Smooth muscle cell (in vitro differentiated cells): ENCODE data around the gene ZNF211. TPM values are rescaled to one million over a fixed set of nuclear protein-coding genes. Genes with fewer than 3 reads are reported as not detected.

Experiments used
- DNase-seq: peaks from one replicate; lab custom pipeline; 2025; ENCODE audit not compliant: unreplicated experiment; lab: John Stamatoyannopoulos, UW
- H2AFZ ChIP-seq: fragments of 200-600 bp; sonication (generic); 2 replicates; pipeline ENCODE4 v1.6.0; 2016; ENCODE audit warnings: antibody characterized with exemption, low read depth, mild to moderate bottlenecking
- H3F3A ChIP-seq: fragments of 200-600 bp; sonication (generic); 2 replicates; pipeline ENCODE4 v1.6.0; 2017; ENCODE audit warnings: antibody characterized with exemption, low read depth
- H3K27ac ChIP-seq: fragments of 200-600 bp; sonication (generic); 2 replicates; pipeline ENCODE4 v1.5.1; 2016; ENCODE audit warnings: low read depth, mild to moderate bottlenecking
- H3K27me3 ChIP-seq: fragments of 200-600 bp; sonication (generic); 2 replicates; pipeline ENCODE4 v1.6.1; 2016; ENCODE audit warnings: low read depth, mild to moderate bottlenecking
- H3K36me3 ChIP-seq: fragments of 200-600 bp; sonication (generic); 2 replicates; pipeline ENCODE4 v1.5.1; 2016; ENCODE audit warnings: low read depth
- H3K4me1 ChIP-seq: fragments of 200-600 bp; sonication (generic); 2 replicates; pipeline ENCODE4 v1.5.1; 2016; ENCODE audit warnings: low read depth
- H3K4me2 ChIP-seq: fragments of 200-600 bp; sonication (generic); 2 replicates; pipeline ENCODE4 v1.6.0; 2016; ENCODE audit warnings: mild to moderate bottlenecking
- H3K4me3 ChIP-seq: fragments of 200-600 bp; sonication (generic); 2 replicates; pipeline ENCODE4 v1.5.1; 2016; ENCODE audit warnings: mild to moderate bottlenecking
- H3K79me2 ChIP-seq: fragments of 200-600 bp; sonication (generic); 2 replicates; pipeline ENCODE4 v1.6.0; 2016; ENCODE audit warnings: low read depth, mild to moderate bottlenecking
- H3K9ac ChIP-seq: fragments of 200-600 bp; sonication (generic); 2 replicates; pipeline ENCODE4 v1.6.0; 2016; ENCODE audit warnings: low read depth
- H3K9me3 ChIP-seq: fragments of 200-600 bp; sonication (generic); replicated peaks from 2 replicates; pipeline ENCODE4 v1.5.1; 2016; ENCODE audit warnings: low read depth
- H4K20me1 ChIP-seq: fragments of 200-600 bp; sonication (generic); 2 replicates; pipeline ENCODE4 v1.6.0; 2016; ENCODE audit warnings: low read depth
- WGBS: methylation state at CpG from one replicate; pipeline ENCODE4 v1.1.7; 2016; ENCODE audit warnings: low lambda C conversion rate; 5-methylcytosine and 5-hydroxymethylcytosine counted together
- polyA plus RNA-seq: library from polyadenylated mRNA; unstranded; fragments of >200 nt; fragmentation: Nextera tagmentation; extraction: Ambion mirVana; gene quantifications from 2 replicates; pipeline ENCODE4 v1.2.1, GENCODE V29; 2016
- total RNA-seq: library from RNA; depleted of rRNA; stranded (reverse); fragments of >200 nt; gene quantifications from 2 replicates; pipeline ENCODE4 v1.2.3, GENCODE V29; 2014
- TF ChIP-seq, protein P1 (sequence below): fragments of 200-600 bp; sonication (generic); IDR thresholded peaks from 2 replicates; pipeline ENCODE4 v1.5.1; 2017; ENCODE audit warnings: borderline replicate concordance, mild to moderate bottlenecking, antibody characterized with exemption; ENCODE audit not compliant: insufficient read depth, poor library complexity, severe bottlenecking

The ZNF211 gene
- total and polyA plus RNA-seq, 2 experiments from 2014 or later: 10.5 to 15.7 TPM

GRCh38 chr19:57653689-57654088 lies 20.7 kb downstream of the ZNF211 start:
- WGBS: 85% methylated on average over 2 of the region's 2 CpGs
- Histone ChIP-seq H3K4me1 (no peaks in the 10 kb centered on the region), H3K27ac (no peak overlapping the region), H3K9ac (no peak overlapping the region), H3F3A (no peaks in the 10 kb centered on the region), H4K20me1 (no peaks in the 10 kb centered on the region), H2AFZ (no peak overlapping the region), H3K4me2 (no peak overlapping the region), H3K9me3 (no peaks in the 10 kb centered on the region), H3K4me3 (no peak overlapping the region), H3K36me3 (no peaks in the 10 kb centered on the region), H3K79me2 (no peaks in the 10 kb centered on the region), H3K27me3 (no peaks in the 10 kb centered on the region)
- TF ChIP-seq, protein P1, sequence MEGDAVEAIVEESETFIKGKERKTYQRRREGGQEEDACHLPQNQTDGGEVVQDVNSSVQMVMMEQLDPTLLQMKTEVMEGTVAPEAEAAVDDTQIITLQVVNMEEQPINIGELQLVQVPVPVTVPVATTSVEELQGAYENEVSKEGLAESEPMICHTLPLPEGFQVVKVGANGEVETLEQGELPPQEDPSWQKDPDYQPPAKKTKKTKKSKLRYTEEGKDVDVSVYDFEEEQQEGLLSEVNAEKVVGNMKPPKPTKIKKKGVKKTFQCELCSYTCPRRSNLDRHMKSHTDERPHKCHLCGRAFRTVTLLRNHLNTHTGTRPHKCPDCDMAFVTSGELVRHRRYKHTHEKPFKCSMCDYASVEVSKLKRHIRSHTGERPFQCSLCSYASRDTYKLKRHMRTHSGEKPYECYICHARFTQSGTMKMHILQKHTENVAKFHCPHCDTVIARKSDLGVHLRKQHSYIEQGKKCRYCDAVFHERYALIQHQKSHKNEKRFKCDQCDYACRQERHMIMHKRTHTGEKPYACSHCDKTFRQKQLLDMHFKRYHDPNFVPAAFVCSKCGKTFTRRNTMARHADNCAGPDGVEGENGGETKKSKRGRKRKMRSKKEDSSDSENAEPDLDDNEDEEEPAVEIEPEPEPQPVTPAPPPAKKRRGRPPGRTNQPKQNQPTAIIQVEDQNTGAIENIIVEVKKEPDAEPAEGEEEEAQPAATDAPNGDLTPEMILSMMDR: no peak
- DNase-seq: no peak

GRCh38 chr19:57655443-57655842 lies 22.5 kb downstream of the ZNF211 start:
- no peak overlapping the region for H2AFZ ChIP-seq
- no peaks in the 10 kb centered on the region for H3K36me3 ChIP-seq
- no peak overlapping the region for H3K4me3 ChIP-seq
- no peaks in the 10 kb centered on the region for H3F3A ChIP-seq
- no peaks in the 10 kb centered on the region for H4K20me1 ChIP-seq
- 61% methylated on average over 1 of the region's 1 CpG for WGBS
- H3K9ac ChIP-seq: no peak overlapping the region
- TF ChIP-seq, protein P1: no peak
- H3K79me2 ChIP-seq: no peaks in the 10 kb centered on the region
- H3K9me3 ChIP-seq: no peaks in the 10 kb centered on the region
- H3K4me1 ChIP-seq: no peaks in the 10 kb centered on the region
- peaks cover 9% of the 10 kb centered on the region for H3K27me3 ChIP-seq
- no peak overlapping the region for H3K27ac ChIP-seq
- DNase-seq: no peak
- H3K4me2 ChIP-seq: no peak overlapping the region

DNA sequence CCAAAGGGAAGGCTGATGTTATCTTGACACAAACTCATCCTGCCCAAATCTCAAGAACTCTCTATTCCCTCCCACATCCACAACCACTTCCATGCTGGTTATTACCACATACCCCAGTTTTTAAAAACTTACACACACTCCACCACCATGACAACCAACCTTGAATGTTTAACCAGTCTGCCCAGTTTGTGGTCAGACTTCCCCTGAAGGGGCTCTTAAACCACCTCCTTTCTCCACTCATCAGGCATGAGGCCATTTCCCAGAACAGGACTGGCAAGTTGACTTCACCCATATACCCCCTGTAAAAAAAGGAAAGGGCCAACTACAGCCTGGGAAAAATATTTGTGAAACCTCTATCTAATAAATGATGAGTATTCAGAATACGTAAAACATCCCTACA lies 23.4 kb downstream of the ZNF211 start:
- Histone ChIP-seq H3K9ac (no peak overlapping the region), H4K20me1 (no peaks in the 10 kb centered on the region), H3K4me1 (no peaks in the 10 kb centered on the region), H2AFZ (no peak overlapping the region), H3K36me3 (no peaks in the 10 kb centered on the region), H3K79me2 (no peaks in the 10 kb centered on the region), H3K4me3 (no peak overlapping the region), H3K9me3 (no peaks in the 10 kb centered on the region), H3F3A (no peaks in the 10 kb centered on the region), H3K27ac (no peak overlapping the region), H3K4me2 (no peak overlapping the region), H3K27me3 (peaks cover 9% of the 10 kb centered on the region)
- WGBS: 67% methylated on average over 1 of the region's 1 CpG
- DNase-seq: no peak
- TF ChIP-seq, protein P1: no peak

DNA sequence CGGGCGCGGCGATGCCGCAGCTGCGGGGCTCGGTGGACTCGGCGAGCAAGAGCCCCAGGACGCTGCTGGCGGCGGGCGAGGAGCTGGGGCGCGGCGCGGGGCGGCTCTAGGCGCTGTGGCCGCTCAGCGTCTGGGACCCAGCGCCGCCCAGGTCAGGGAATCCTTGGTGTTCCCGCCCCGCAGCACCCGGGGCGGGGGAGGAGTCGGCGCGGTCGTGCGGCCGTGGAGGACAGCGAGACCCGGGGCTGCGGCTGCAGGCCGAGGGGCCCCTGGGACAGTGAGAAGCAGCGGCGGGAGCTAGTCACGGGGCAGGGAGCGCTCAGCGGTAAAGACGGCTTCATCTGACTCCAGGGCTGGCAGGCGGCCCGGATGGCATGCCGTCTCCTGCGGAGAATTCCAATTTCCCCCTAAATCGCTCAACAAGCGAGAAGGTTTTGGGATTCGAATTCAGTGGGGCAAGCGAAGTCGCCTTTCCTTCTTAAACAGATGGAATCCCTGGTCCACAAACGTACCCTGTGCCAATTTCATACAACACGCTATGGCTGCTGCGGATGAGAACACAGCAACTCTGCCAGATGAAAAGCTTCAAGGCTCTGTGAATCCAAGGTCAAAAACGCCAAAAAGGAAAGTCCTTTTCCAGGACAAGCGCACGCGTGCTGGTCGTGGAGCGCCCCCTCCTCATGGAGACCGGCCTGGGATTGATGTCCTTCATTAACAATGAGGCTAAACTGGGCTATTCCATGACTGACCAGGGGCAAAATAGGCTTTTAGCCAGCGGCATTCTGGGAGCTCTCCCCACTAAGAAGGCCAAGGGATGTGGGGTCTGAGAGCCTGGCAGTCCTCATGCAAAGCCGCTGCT lies 31.5 kb downstream of the ZNF211 start:
- Histone ChIP-seq H3K27ac (no peak overlapping the region), H3K4me1 (peaks cover 4% of the 10 kb centered on the region), H3K4me2 (peak overlapping the region; percentile 97), H3K36me3 (no peaks in the 10 kb centered on the region), H4K20me1 (no peaks in the 10 kb centered on the region), H3K9ac (peak overlapping the region; percentile 43), H3K9me3 (no peaks in the 10 kb centered on the region), H3K27me3 (peaks cover 5% of the 10 kb centered on the region), H3F3A (no peaks in the 10 kb centered on the region), H3K4me3 (peak overlapping the region; percentile 71), H3K79me2 (no peaks in the 10 kb centered on the region), H2AFZ (peak overlapping the region; percentile 99)
- peak; percentile 24 for DNase-seq
- TF ChIP-seq, protein P1: no peak
- 3% methylated on average over 52 of the region's 64 CpGs for WGBS
